GM21717 (cell line): ENCODE measurements around the gene CPSF7.
"Not testable (repeated sequence)": the region's sequence is repeated elsewhere in the genome, so short reads cannot be mapped to it uniquely, and the experiment has no call there.

ENCODE experiments used
- ATAC-seq: cut with Tn5 transposase; IDR thresholded peaks from one replicate; pipeline ENCODE4 v1.9.1; 2021; ENCODE audit warnings: mild to moderate bottlenecking, moderate library complexity; ENCODE audit not compliant: unreplicated experiment

The CPSF7 gene

GRCh38 chr11:61442616-61443015, 12.8 kb upstream of the CPSF7 start:
- ATAC-seq: no peak

DNA sequence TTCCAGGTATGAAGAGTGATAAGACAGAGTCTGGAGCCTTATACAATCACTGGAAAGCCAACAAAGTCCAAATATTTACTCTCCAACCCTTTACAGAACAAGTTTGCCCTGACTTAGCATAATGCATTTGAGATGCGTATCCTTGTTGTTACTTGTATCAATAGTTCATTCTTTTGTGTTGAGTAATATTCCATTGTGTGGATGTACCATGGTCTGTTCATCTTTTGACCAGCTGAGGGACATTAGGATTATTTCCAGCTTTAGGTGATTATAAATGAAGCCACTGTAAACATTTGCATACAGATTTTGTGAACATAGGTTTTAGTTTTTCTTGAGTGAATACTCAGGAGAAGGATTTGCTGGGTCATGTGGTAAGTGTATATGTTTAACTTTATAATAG, 9.8 kb upstream of the CPSF7 start:
- no peak for ATAC-seq

GRCh38 chr11:61437496-61437895, 7.7 kb upstream of the CPSF7 start:
- no peak for ATAC-seq

GRCh38 chr11:61430839-61431238, 1.1 kb upstream of the CPSF7 start:
- not testable (repeated sequence) for ATAC-seq

DNA sequence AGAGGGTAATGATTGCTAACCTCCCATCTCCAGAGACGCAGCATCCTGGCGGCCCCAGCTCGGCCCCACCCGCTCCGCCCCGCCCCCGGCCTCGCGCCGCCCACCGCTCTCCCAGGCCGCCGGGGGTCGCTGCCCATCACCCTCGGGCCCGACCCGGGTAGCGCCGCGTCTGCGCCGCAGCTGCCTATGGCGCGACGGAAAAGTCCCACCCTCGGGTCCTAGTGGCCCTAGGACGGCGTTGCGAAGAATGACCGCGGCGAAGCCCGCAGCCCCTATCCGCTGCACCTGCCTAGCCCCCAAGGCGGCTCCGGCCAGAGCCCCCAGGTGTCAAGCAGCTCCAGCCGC, 457 bp downstream of the CPSF7 start:
- ATAC-seq: peak; percentile 53

DNA sequence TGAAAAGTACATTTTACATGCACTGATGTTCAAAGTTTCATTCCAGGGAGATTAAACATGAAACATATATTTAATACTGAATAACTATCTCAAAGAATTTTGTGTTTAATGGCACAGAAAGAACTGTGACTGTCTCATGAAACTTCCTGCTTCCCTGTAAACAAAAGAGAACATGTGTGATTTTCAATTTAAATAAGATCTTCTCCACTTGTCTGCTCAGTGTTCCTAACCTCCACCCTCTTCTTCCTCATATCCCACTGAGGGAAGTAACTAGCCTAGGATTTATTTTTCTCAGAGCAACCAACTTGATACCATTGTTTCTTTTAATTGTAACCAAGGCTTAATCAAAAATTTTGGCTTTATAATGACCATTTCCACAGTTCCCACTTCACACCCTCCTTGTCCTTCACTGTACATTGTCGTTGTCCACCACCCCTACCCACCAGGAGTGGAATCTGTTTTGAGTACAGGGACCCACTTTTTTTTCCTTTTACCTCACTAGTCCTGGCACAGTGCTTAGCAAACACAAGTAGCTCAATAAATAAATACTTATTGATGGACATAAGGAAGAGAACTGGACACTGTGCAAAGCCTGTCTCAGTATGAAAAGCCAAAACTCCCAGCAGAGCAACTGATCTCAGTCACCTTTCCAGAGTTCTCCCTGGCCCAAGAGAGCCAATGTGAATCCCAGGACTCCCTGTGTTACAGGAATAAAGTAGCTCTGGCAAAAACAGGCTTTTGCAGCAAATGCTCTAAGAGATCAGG, 4.2 kb downstream of the CPSF7 start:
- no peak for ATAC-seq

DNA sequence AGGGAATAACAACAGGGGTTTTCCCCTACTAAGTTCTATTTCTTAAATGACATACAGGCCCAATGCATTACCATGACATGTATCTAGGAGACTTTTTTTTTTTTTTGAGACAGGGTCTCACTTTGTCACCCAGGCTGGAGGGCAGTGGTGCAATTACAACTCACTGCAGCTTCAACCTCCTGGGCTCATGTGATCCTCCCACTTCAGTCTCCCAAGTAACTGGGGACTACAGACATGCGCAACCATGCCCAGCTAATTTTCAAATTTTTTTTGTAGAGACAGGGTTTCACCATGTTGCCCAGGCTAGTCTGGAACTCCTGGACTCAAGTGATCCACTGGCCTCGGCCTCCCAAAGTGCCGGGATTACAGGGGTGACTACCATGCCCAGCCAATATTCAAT, 7.5 kb downstream of the CPSF7 start:
- ATAC-seq: no peak

DNA sequence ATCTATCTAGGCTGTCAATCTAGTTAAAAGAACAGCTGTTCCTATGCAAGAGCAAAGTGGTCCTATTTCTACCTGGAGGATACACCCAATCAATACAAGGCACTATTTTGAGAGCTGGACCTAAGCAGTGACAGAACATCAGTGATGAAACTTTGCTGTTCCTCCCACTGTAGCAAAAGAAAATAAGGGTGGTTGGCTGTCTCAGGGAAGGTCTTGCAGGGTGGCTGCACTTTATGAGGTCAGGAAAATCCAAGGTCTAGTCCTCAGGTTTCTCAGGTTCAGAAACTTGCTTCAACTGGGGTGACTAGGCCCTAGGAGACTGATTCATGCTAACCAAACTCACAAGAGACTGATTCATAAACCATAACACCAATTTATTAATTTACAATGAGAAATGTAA, 11.6 kb downstream of the CPSF7 start:
- no peak for ATAC-seq

- ATAC-seq: no peak
Measured at GRCh38 chr11:61417670-61418069, 12.1 kb downstream of the CPSF7 start.

- ATAC-seq: no peak
Measured at GRCh38 chr11:61416941-61417340, 12.8 kb downstream of the CPSF7 start.

DNA sequence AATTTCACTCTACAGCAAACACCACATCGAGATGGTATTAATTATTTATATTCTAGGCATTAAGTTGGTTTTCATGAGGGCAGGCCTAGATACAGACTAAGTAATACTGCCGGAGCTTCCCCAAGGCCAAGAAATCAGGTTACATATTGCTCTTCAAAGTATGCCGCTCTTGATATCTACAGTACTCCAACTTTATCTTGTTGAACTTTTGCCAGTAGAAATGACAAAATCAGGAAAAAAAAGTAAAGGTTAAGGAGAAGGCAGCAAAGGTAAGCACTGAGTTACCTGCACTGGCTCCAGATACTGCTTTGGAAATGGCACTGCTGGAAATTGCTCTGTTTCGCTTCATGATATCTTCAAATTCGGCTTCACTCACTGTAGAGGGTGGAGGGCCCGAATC, 14.4 kb downstream of the CPSF7 start:
- ATAC-seq: no peak

- ATAC-seq: no peak
Measured at GRCh38 chr11:61414547-61414946, 15.2 kb downstream of the CPSF7 start.

DNA sequence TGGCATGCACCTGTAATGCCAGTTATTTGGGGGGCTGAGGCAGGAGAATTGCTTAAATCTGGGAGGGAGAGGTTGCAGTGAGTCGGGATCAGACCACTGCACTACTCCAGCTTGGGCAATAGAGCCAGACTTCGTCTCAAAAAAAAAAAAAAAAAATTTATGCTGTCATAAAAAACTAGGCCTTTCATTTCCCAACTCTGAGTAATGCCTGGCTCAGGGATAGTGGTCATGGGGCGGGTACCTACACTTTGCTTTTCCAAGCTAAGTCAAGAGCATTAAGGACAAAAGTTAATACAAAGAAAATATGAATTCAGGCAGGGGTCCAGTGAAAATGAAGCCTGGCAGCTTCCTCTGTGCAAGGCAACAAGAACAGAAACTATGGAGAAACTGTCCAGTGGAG, 16.3 kb downstream of the CPSF7 start:
- no peak for ATAC-seq

DNA sequence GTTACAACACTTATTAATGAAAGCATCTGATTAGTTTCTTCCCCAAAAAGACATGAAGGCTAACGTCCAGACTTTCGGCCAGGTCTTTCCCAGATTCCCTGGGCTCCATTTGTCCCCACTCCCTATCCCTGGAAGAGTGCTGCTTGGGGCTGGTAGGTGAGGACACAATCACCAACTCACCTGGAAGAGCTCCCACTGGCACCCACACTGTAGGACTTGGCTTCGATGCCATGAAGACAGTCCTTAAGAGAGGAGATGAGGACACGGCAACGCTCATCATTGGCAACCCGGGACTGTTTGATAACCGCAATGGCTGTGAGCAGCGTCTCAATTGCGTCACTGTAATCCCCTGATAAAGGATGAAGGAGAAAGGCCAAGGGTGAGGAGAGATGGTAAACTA, 18.2 kb downstream of the CPSF7 start:
- ATAC-seq: no peak

DNA sequence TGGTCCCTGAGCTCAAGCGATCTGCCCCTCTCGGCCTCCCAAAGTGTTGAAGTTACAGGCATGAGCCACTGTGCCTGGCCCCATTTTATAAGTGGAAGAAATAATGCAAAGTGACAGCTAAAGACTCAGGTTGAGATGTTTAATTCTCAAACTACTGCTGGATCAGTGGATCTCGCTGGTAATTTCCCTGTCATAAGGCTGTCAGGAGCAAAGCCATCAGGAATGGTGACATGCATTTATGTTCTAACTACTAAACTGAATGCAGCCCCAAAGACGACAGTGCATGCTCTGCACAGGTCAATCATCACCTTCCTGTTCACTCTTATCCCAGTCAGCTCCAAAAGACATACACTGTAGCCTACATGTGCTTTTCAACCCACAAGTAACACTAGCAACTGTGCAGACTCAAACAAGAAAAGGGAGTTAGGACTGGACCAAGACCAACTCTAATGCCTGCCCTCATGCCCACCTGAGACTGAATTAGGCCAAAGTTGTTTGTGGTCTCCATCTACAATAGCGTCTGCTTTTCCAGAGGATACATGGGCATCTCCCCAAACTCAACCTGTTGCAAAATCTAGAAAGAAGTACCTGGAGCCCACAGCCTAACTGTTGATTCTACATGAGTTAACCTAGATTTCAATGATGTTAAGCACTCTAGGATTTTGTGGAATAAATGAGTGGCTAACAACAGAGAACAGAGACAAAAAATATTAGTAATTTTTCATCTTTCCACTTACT, 22.6 kb downstream of the CPSF7 start:
- ATAC-seq: no peak

DNA sequence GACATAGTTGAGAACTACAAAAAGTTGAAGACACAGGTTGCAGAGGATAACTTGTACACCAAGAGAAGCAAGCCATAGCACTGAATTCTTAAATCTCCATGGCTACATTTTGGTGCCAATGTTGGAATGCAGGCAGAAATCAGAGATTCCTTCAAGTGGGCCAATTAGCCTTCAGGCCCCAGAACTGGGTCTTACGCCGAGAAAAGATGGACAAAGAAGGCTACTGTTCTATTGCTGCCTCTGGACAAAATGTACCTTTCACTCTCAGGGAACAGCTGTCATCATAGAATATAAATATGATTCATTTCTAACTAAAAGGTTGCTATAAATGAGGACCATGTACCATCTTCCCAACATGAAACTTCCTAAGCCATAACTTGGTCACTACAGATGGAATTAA, 23.7 kb downstream of the CPSF7 start:
- ATAC-seq: no peak

DNA sequence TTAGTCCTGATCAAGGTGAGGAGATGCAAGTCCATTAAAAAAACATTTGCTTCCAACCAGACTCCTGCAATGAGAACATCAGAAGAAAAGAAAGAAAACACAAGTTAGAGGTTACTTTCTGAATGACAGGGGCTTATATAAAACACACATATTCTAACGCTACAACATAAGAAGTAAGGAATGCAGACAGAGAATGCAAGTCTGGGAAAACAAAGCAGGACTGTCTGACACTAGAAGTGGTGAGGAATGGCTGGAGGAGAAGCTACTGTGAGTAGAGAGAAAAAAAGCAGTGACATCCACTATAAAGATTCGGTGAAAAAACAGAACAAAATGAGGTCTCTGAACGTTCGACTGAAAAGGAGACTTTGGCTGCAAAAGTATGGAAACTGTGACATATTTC, 25.1 kb downstream of the CPSF7 start:
- ATAC-seq: no peak

DNA sequence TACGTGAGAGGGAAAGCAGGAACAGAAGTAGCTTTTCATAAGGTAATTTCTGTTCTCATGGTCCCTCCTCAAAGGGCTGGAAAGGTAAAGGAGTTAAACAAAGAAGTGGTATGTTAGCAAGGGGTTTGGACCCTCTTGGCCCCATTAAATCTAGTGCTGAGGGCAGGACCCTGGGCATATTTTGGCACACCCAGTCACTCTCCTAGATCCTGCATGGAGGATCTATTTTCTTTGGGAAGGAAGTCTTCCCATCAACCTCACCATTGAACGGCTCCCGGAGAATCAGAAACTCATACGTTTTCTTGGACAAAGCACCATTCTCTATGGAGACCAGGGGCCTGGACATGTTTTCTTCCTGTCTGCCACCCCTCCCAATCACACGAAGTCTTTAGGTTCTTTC, 25.7 kb downstream of the CPSF7 start:
- ATAC-seq: no peak

- no peak for ATAC-seq
Measured at GRCh38 chr11:61403658-61404057, 26.1 kb downstream of the CPSF7 start.

GRCh38 chr11:61401573-61401972, 28.2 kb downstream of the CPSF7 start:
- ATAC-seq: no peak

GRCh38 chr11:61401173-61401572, 28.6 kb downstream of the CPSF7 start:
- no peak for ATAC-seq

- peak; percentile 13 for ATAC-seq
Measured at GRCh38 chr11:61392981-61393595, 36.7 kb downstream of the CPSF7 start.
